ENCODE results near the gene WDFY4.
A peak's percentile ranks its signal among the peaks of the same experiment; 100 is the strongest.

Gene WDFY4

DNA sequence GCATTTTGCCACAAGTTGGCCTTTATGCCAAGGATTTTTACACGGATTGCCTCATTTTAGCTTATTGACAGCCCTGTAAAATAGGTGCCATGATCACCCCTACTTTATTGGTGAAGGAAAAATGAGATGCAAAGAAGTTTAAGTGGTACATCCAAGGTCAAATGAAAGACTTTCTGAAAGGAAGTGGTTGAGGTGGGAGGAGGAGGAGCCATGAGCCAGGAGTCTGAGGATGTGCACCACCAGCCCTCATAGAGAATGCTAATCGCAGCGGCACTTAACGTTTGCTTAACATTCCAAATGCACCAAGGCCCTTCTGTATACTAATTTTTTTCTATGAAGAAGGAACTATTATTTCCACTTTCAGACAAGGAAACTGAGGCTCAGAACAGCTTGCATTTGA, 286.0 kb downstream of the WDFY4 start:
- TF ChIP-seq NFIC (IDR thresholded peaks at IDR 0.05) (no peak), EP300 (IDR thresholded peaks at IDR 0.05; ENCODE audit: borderline replicate concordance) (no peak), TEAD4 (IDR thresholded peaks at IDR 0.05) (no peak), ZBTB7A (IDR thresholded peaks at IDR 0.05; ENCODE audit: low read depth) (no peak), EGR1 (IDR thresholded peaks at IDR 0.05) (no peak), TCF12 (IDR thresholded peaks at IDR 0.05; ENCODE audit: low read depth) (no peak)
- TF ChIP-seq, protein P1, sequence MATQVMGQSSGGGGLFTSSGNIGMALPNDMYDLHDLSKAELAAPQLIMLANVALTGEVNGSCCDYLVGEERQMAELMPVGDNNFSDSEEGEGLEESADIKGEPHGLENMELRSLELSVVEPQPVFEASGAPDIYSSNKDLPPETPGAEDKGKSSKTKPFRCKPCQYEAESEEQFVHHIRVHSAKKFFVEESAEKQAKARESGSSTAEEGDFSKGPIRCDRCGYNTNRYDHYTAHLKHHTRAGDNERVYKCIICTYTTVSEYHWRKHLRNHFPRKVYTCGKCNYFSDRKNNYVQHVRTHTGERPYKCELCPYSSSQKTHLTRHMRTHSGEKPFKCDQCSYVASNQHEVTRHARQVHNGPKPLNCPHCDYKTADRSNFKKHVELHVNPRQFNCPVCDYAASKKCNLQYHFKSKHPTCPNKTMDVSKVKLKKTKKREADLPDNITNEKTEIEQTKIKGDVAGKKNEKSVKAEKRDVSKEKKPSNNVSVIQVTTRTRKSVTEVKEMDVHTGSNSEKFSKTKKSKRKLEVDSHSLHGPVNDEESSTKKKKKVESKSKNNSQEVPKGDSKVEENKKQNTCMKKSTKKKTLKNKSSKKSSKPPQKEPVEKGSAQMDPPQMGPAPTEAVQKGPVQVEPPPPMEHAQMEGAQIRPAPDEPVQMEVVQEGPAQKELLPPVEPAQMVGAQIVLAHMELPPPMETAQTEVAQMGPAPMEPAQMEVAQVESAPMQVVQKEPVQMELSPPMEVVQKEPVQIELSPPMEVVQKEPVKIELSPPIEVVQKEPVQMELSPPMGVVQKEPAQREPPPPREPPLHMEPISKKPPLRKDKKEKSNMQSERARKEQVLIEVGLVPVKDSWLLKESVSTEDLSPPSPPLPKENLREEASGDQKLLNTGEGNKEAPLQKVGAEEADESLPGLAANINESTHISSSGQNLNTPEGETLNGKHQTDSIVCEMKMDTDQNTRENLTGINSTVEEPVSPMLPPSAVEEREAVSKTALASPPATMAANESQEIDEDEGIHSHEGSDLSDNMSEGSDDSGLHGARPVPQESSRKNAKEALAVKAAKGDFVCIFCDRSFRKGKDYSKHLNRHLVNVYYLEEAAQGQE (IDR thresholded peaks at IDR 0.05; ENCODE audit: low read depth): no peak
- TF ChIP-seq, protein P2, sequence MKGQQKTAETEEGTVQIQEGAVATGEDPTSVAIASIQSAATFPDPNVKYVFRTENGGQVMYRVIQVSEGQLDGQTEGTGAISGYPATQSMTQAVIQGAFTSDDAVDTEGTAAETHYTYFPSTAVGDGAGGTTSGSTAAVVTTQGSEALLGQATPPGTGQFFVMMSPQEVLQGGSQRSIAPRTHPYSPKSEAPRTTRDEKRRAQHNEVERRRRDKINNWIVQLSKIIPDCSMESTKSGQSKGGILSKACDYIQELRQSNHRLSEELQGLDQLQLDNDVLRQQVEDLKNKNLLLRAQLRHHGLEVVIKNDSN (IDR thresholded peaks at IDR 0.05): no peak

DNA sequence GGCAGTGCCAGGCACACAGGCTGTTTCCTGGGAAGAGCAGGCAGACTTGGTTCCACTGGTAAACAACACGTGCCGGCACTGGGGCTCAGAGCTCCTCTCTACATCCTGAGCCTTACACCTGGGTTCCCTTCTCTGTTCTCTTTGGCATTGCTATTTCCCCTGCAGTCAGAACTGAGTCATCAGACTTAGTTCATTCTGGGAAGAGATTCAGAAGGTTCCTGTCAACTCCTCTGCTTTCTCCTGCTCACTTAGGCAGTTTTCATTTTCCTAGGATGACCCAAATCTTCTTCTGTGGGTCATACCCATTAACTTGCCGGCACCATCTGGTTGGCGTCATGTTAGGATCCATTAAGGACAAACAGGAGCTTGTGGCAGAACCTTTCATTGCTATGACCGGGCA, 288.4 kb downstream of the WDFY4 start:
- TF ChIP-seq FOXM1 (IDR thresholded peaks at IDR 0.05; ENCODE audit: borderline replicate concordance, low read depth) (no peak), ZBTB7A (IDR thresholded peaks at IDR 0.05; ENCODE audit: low read depth) (no peak), TCF12 (IDR thresholded peaks at IDR 0.05; ENCODE audit: low read depth) (no peak), EP300 (IDR thresholded peaks at IDR 0.05; ENCODE audit: borderline replicate concordance) (no peak), CEBPB (IDR thresholded peaks at IDR 0.05) (no peak), RAD21 (IDR thresholded peaks at IDR 0.05; ENCODE audit: low read depth) (no peak), EGR1 (IDR thresholded peaks at IDR 0.05) (no peak), YY1 (IDR thresholded peaks at IDR 0.05; ENCODE audit: low read depth) (no peak), CREB1 (IDR thresholded peaks at IDR 0.05; ENCODE audit: low read depth) (no peak), TAF1 (IDR thresholded peaks at IDR 0.05; ENCODE audit: low read depth) (no peak), NFIC (IDR thresholded peaks at IDR 0.05) (no peak)
- TF ChIP-seq, protein P3, sequence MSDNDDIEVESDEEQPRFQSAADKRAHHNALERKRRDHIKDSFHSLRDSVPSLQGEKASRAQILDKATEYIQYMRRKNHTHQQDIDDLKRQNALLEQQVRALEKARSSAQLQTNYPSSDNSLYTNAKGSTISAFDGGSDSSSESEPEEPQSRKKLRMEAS (IDR thresholded peaks at IDR 0.05): no peak
- TF ChIP-seq, protein P2 (IDR thresholded peaks at IDR 0.05): no peak

DNA sequence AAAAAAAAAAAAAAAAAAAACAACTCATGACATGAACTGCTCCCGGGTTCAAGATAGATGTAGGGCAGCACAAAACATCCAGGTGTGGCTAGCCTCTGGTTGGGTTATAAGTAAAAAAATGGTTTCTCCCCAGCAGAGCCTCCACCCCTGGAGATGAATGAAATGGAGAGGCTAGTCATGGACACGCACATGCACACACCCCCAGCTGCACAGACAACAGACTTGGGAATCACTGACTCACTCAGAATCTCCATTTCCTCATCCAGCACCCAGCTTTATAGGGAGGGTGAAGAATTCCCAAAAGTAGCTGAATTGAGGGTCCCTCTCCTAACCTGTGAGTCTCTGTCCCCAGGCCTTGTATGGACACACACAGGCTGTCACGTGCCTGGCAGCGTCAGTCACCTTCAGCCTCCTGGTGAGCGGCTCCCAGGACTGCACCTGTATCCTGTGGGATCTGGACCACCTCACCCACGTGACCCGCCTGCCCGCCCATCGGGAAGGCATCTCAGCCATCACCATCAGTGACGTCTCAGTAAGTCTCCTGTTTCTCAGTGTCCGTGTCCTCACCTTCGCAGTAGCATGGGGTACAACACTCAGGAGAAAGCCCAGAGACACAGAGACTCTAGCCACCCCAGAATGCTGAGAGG, 290.0 kb downstream of the WDFY4 start:
- TF ChIP-seq TAF1 (IDR thresholded peaks at IDR 0.05; ENCODE audit: low read depth) (no peak), CREB1 (IDR thresholded peaks at IDR 0.05; ENCODE audit: low read depth) (no peak), NFIC (IDR thresholded peaks at IDR 0.05) (no peak), ZBTB7A (IDR thresholded peaks at IDR 0.05; ENCODE audit: low read depth) (no peak), TCF12 (IDR thresholded peaks at IDR 0.05; ENCODE audit: low read depth) (no peak), YY1 (IDR thresholded peaks at IDR 0.05; ENCODE audit: low read depth) (no peak), TEAD4 (IDR thresholded peaks at IDR 0.05) (no peak), EGR1 (IDR thresholded peaks at IDR 0.05) (no peak), FOXM1 (IDR thresholded peaks at IDR 0.05; ENCODE audit: borderline replicate concordance, low read depth) (no peak), CEBPB (IDR thresholded peaks at IDR 0.05) (no peak), RAD21 (IDR thresholded peaks at IDR 0.05; ENCODE audit: low read depth) (no peak), EP300 (IDR thresholded peaks at IDR 0.05; ENCODE audit: borderline replicate concordance) (no peak)
- TF ChIP-seq, protein P2 (IDR thresholded peaks at IDR 0.05): no peak
- TF ChIP-seq, protein P1 (IDR thresholded peaks at IDR 0.05; ENCODE audit: low read depth): no peak
- TF ChIP-seq, protein P3 (IDR thresholded peaks at IDR 0.05): no peak

DNA sequence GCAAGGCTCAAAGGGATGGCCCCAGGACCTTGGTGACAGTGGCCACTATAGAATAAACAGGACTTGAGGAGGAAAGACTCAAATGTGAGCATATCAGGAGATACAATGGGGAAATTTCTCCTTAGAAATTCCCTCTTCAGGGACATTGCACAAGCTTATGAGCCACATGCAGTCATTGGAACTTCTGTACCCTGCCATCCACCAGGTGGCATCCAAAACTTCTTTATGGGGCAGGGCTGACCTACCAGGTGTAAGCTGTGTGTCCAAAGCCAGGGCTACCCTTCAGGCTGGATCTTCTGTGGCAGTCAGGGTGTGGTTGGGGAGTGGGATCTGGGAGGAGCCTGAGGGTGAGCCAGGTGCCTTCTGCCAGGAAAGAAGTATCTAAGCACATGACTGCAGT, 291.5 kb downstream of the WDFY4 start:
- TF ChIP-seq, protein P1 (IDR thresholded peaks at IDR 0.05; ENCODE audit: low read depth): no peak
- TF ChIP-seq FOXM1 (IDR thresholded peaks at IDR 0.05; ENCODE audit: borderline replicate concordance, low read depth) (no peak), CREB1 (IDR thresholded peaks at IDR 0.05; ENCODE audit: low read depth) (no peak), NFIC (IDR thresholded peaks at IDR 0.05) (no peak), RAD21 (IDR thresholded peaks at IDR 0.05; ENCODE audit: low read depth) (peak; percentile 72), ZBTB7A (IDR thresholded peaks at IDR 0.05; ENCODE audit: low read depth) (no peak)

Measured in Ishikawa (cell line).